K562 (cell line): ENCODE results near the gene CROCC2. TPM values are rescaled to one million over a fixed set of nuclear protein-coding genes. Genes with fewer than 3 reads are reported as not detected.
A peak's percentile ranks its signal among the peaks of the same experiment; 100 is the strongest.

Experiments
- ATAC-seq: fragments of 200-7000 bp; cut with Tn5 transposase; 3 replicates; pipeline ENCODE4 v1.9.1; 2020; ENCODE audit warnings: moderate library complexity
- BruUV-seq: library from RNA; stranded (reverse); fragments of 400-500 nt; replicated peaks from 2 replicates; lab custom pipeline; 2021; lab: Mats Ljungman, UMichigan
- CTCF ChIA-PET: fragments of 300-600 bp; formaldehyde crosslinking; extraction: SDS; loops from one replicate; lab custom pipeline; 2021; ENCODE audit warnings: low intra/inter-chr PET ratio; lab: Yijun Ruan, JAX
- POLR2A ChIA-PET: fragments of 300-600, 350-650 bp; sonication (Branson Sonifier 250); formaldehyde crosslinking; extraction: SDS; loops from one replicate; lab custom pipeline; 2021; ENCODE audit warnings: antibody characterized with exemption, inconsistent platforms; lab: Yijun Ruan, JAX
- DNase-seq, 4 experiments: peaks; one replicate each; pipeline versions ENCODE4 v3.0.0 to v3.0.0-alpha.2; 2011 to 2018; ENCODE audit warnings: low spot score in 3 of 4, mixed read lengths in 3 of 4; ENCODE audit errors: extremely low read depth in 1 of 4
- FAIRE-seq: peaks from 2 replicates; lab custom pipeline; 2011; peaks lifted over from hg19 to GRCh38; lab: Jason Lieb, UNC
- H2AFZ ChIP-seq: 2 replicates; pipeline ENCODE4 v1.6.0; 2011; ENCODE audit warnings: low read depth, low read length, control low read depth, inconsistent platforms
- H3K27ac ChIP-seq: fragments of 200-600 bp; 3 replicates; pipeline ENCODE4 v1.8.0; 2011; ENCODE audit warnings: low read depth, mild to moderate bottlenecking, control low read depth, inconsistent platforms, low read length, moderate library complexity, mixed read lengths; ENCODE audit errors: extremely low read depth
- H3K27me3 ChIP-seq, 2 experiments: fragments of 300-600 bp in 1 of 2; 2 replicates in 1 of 2; 3 replicates in 1 of 2; pipeline versions ENCODE4 v1.6.0 to v1.8.0; 2011; ENCODE audit warnings: inconsistent platforms in 2 of 2, low read length in 2 of 2, mild to moderate bottlenecking in 1 of 2, mixed read lengths in 1 of 2, moderate library complexity in 1 of 2; ENCODE audit not compliant: control insufficient read depth in 2 of 2, insufficient read depth in 2 of 2
- H3K36me3 ChIP-seq: fragments of 300-600 bp; 3 replicates; pipeline ENCODE4 v1.8.0; 2011; ENCODE audit warnings: mild to moderate bottlenecking, low read length, inconsistent platforms; ENCODE audit not compliant: control insufficient read depth, insufficient read depth
- H3K4me1 ChIP-seq, 2 experiments: fragments of 200-600 bp in 1 of 2; replicated peaks in 1 of 2; 2 replicates in 1 of 2; 3 replicates in 1 of 2; pipeline versions ENCODE4 v1.5.1 to v1.8.0; 2011; ENCODE audit warnings: inconsistent platforms in 2 of 2, low read length in 2 of 2, mild to moderate bottlenecking in 1 of 2, mixed read lengths in 1 of 2, moderate library complexity in 1 of 2; ENCODE audit not compliant: control insufficient read depth in 2 of 2, insufficient read depth in 2 of 2
- H3K4me2 ChIP-seq: 2 replicates; pipeline ENCODE4 v1.6.1; 2011; ENCODE audit warnings: low read length, control low read depth, inconsistent platforms, mixed read lengths; ENCODE audit not compliant: insufficient read depth
- H3K4me3 ChIP-seq: fragments of 200-600 bp; sonication (generic), shearing (Covaris generic); 2 replicates; pipeline ENCODE4 v1.5.1; 2016; ENCODE audit warnings: control low read depth, inconsistent platforms
- H3K79me2 ChIP-seq: fragments of 200-600 bp; 3 replicates; pipeline ENCODE4 v1.8.0; 2011; ENCODE audit warnings: low read length, inconsistent platforms; ENCODE audit not compliant: control insufficient read depth, insufficient read depth
- H3K9ac ChIP-seq, 2 experiments: 2 replicates each; pipeline versions ENCODE4 v1.6.0 to v1.6.1; 2011; ENCODE audit warnings: low read depth in 2 of 2, low read length in 2 of 2, control low read depth in 1 of 2, inconsistent platforms in 1 of 2, mild to moderate bottlenecking in 1 of 2, mixed read lengths in 1 of 2; ENCODE audit not compliant: insufficient read depth in 1 of 2
- H3K9me1 ChIP-seq: one replicate; pipeline ENCODE4 v1.6.0; 2011; ENCODE audit warnings: inconsistent platforms, mild to moderate bottlenecking, low read length, moderate library complexity; ENCODE audit not compliant: control insufficient read depth, insufficient read depth
- H3K9me3 ChIP-seq: replicated peaks from 2 replicates; pipeline ENCODE4 v1.5.1; 2011; ENCODE audit warnings: low read depth, low read length, inconsistent platforms; ENCODE audit not compliant: control insufficient read depth, insufficient read depth
- H4K20me1 ChIP-seq: replicated peaks from 2 replicates; pipeline ENCODE4 v1.6.1; 2011; ENCODE audit warnings: low read length, inconsistent platforms, mixed read lengths; ENCODE audit not compliant: control insufficient read depth, insufficient read depth
- ESRRA ChIP-seq: fragments of 450-650 bp; IDR thresholded peaks from 2 replicates; pipeline ENCODE4 v1.6.1; 2014; ENCODE audit warnings: low read depth, mild to moderate bottlenecking, moderate library complexity, borderline replicate concordance
- RFX1 ChIP-seq: fragments of 450-650 bp; IDR thresholded peaks from 2 replicates; pipeline ENCODE4 v1.6.1; 2016; ENCODE audit warnings: mild to moderate bottlenecking, moderate library complexity
- SNRNP70 ChIP-seq: fragments of 200-400 bp; formaldehyde crosslinking; optimal IDR thresholded peaks from 2 replicates; pipeline ENCODE3; 2017; ENCODE audit warnings: low read depth, low read length
- SRSF1 ChIP-seq: fragments of 200-400 bp; formaldehyde crosslinking; IDR thresholded peaks from 2 replicates; pipeline ENCODE4 v1.6.1; 2017; ENCODE audit warnings: mild to moderate bottlenecking, low read depth, low read length, moderate library complexity
- TFAP4 ChIP-seq: sonication (generic); formaldehyde crosslinking; IDR thresholded peaks from 2 replicates; pipeline ENCODE4 v1.8.0; 2022; ENCODE audit warnings: missing genetic modification reagents, mild to moderate bottlenecking, moderate library complexity, borderline replicate concordance
- UBTF ChIP-seq, 2 experiments: IDR thresholded peaks; 2 replicates each; pipeline ENCODE4 v1.6.1; 2012; ENCODE audit warnings: improper control_type of control experiment in 2 of 2, low read depth in 2 of 2, low read length in 2 of 2, borderline replicate concordance in 1 of 2
- WGBS: fragments of 100-300 bp; shearing (Covaris generic); methylation state at CpG from one replicate; pipeline ENCODE4 v1.1.6; 2016; ENCODE audit warnings: low coverage, mixed read lengths; ENCODE audit not compliant: insufficient coverage; ENCODE audit errors: missing lambda C conversion rate; 5-methylcytosine and 5-hydroxymethylcytosine counted together
- in situ Hi-C: fragments of 300-500 bp; cut with MboI; formaldehyde crosslinking; loops from 4 replicates; pipeline ENCODE4 v1.15.0; 2018; ENCODE audit warnings: inconsistent platforms, mixed read lengths
- intact Hi-C: fragments of 100-400 bp; cut with micrococcal nuclease; formaldehyde crosslinking; loops from 2 replicates; pipeline ENCODE4 v1.14.2; 2022
- polyA plus RNA-seq, 8 experiments: library from polyadenylated mRNA; depleted of rRNA in 4 of 8; stranded (reverse) in 5 of 8; unstranded in 3 of 8; fragments of >200 nt; fragmentation: Nextera tagmentation in 2 of 8; fragmentation: Illumina TruSeq in 1 of 8; extraction: Ambion mirVana in 2 of 8; extraction: Trizol in 1 of 8; gene quantifications; 2 replicates each; pipeline versions ENCODE4 v1.2.1 to v1.2.3, GENCODE V29; 2011 to 2014; ENCODE audit warnings: inconsistent platforms in 1 of 8, missing spikeins in 1 of 8
- total RNA-seq, 7 experiments: library from RNA; depleted of rRNA in 6 of 7; stranded (reverse); fragments of >200 nt in 6 of 7; fragmentation: Illumina TruSeq in 2 of 7; extraction: Trizol in 2 of 7; gene quantifications; 2 replicates each; pipeline versions ENCODE4 v1.2.1 to v1.2.3, GENCODE V29; 2011 to 2021; ENCODE audit warnings: low replicate concordance in 1 of 7

Gene CROCC2
- total and polyA plus RNA-seq, 9 of the 15 experiments (the other 6 are each of a cell fraction or from before 2014, with no cell fraction given), result not detected

GRCh38 chr2:241036397-241036963 lies 130.3 kb downstream of the CROCC2 start:
- no peaks in the 10 kb centered on the region for H3K79me2 ChIP-seq
- intact Hi-C loops (no loop called here), in situ Hi-C loops (no loop called here)
- ATAC-seq, result peak; percentile 93
- peaks cover 0 to 25% of the 10 kb centered on the region in 2 experiments; a peak in 2 of 5 replicates for H3K4me1 ChIP-seq
- H3K4me2 ChIP-seq, result no peak overlapping the region
- no peak overlapping the region for H2AFZ ChIP-seq
- H3K36me3 ChIP-seq, result no peaks in the 10 kb centered on the region
- no peak overlapping the region for H3K27ac ChIP-seq
- peaks cover 0 to 54% of the 10 kb centered on the region in 2 experiments; a peak in 2 of 5 replicates for H3K27me3 ChIP-seq
- no peak overlapping the region for H3K4me3 ChIP-seq
- POLR2A ChIA-PET, result no interaction called here
- WGBS, result under 1% methylated on average over 13 of the region's 36 CpGs
- no peak overlapping the region for H3K9ac ChIP-seq
- peak; percentile 35; the same call in 1 of the 2 replicates for TF ChIP-seq ESRRA
- peak; percentile 77 to 97; a peak in 3 of 4 replicates for TF ChIP-seq UBTF (IDR thresholded peaks at IDR 0.05; ENCODE audit: borderline replicate concordance in 1 of 2, low read depth in 2 of 2, low read length in 2 of 2)
- peak; percentile 18; the same call in 1 of the 2 replicates for TF ChIP-seq TFAP4 (CRISPR knock-in tag)
- TF ChIP-seq SRSF1, result no peak
- TF ChIP-seq RFX1, result 0 out of 2 replicates have a peak, but pooled peaks have one; percentile 7
- no peak for TF ChIP-seq SNRNP70
- H3K9me1 ChIP-seq, result no peaks in the 10 kb centered on the region
- FAIRE-seq, result no peak
- no peaks in the 10 kb centered on the region; the same call in 1 of the 2 replicates for H4K20me1 ChIP-seq
- CTCF ChIA-PET, result no interaction called here
- peak; percentile 62 to 71 (median 65) for DNase-seq
- no peaks in the 10 kb centered on the region for H3K9me3 ChIP-seq
- no TSS peak for BruUV-seq
